GM23248 (cell line): ENCODE results near the gene PTPN20. TPM values are rescaled to one million over a fixed set of nuclear protein-coding genes. Genes with fewer than 3 reads are reported as not detected.

Source experiments
- DNase-seq: peaks from one replicate; pipeline ENCODE4 v3.0.0-alpha.2; 2015
- H2AFZ ChIP-seq: fragments of 200-600 bp; sonication (generic); 2 replicates; pipeline ENCODE4 v1.6.1; 2016; ENCODE audit warnings: antibody characterized with exemption
- H3F3A ChIP-seq: fragments of 200-600 bp; sonication (generic); 2 replicates; pipeline ENCODE4 v1.6.1; 2016; ENCODE audit warnings: mild to moderate bottlenecking, antibody characterized with exemption, mixed run types; ENCODE audit not compliant: insufficient read depth
- H3K27ac ChIP-seq: fragments of 200-600 bp; sonication (generic); 2 replicates; pipeline ENCODE4 v1.5.1; 2016; ENCODE audit warnings: mild to moderate bottlenecking
- H3K27me3 ChIP-seq: fragments of 200-600 bp; sonication (generic); replicated peaks from 2 replicates; pipeline ENCODE4 v1.6.1; 2016; ENCODE audit warnings: mild to moderate bottlenecking; ENCODE audit not compliant: insufficient read depth
- H3K36me3 ChIP-seq: fragments of 200-600 bp; sonication (generic); 2 replicates; pipeline ENCODE4 v1.6.1; 2016; ENCODE audit warnings: low read depth, mild to moderate bottlenecking
- H3K4me1 ChIP-seq: fragments of 200-600 bp; sonication (generic); 2 replicates; pipeline ENCODE4 v1.6.1; 2016; ENCODE audit warnings: mild to moderate bottlenecking; ENCODE audit not compliant: insufficient read depth
- H3K4me2 ChIP-seq: fragments of 200-600 bp; sonication (generic); one replicate; pipeline ENCODE4 v1.6.1; 2016; ENCODE audit warnings: mild to moderate bottlenecking; ENCODE audit not compliant: unreplicated experiment
- H3K4me3 ChIP-seq: fragments of 200-600 bp; sonication (generic); 2 replicates; pipeline ENCODE4 v1.5.1; 2016; ENCODE audit warnings: mild to moderate bottlenecking
- H3K79me2 ChIP-seq: fragments of 200-600 bp; sonication (generic); 2 replicates; pipeline ENCODE4 v1.6.1; 2016; ENCODE audit warnings: mild to moderate bottlenecking; ENCODE audit not compliant: insufficient read depth
- H3K9ac ChIP-seq: fragments of 200-600 bp; sonication (generic); 2 replicates; pipeline ENCODE4 v1.6.1; 2016; ENCODE audit warnings: mild to moderate bottlenecking
- H3K9me2 ChIP-seq: fragments of 200-600 bp; sonication (generic); 2 replicates; pipeline ENCODE4 v1.6.1; 2016; ENCODE audit warnings: mixed run types, mild to moderate bottlenecking, moderate library complexity; ENCODE audit not compliant: insufficient read depth
- H3K9me3 ChIP-seq: fragments of 200-600 bp; sonication (generic); one replicate; pipeline ENCODE4 v1.6.1; 2017; ENCODE audit warnings: low read depth
- H4K20me1 ChIP-seq: fragments of 200-600 bp; sonication (generic); 2 replicates; pipeline ENCODE4 v1.6.0; 2016; ENCODE audit not compliant: insufficient read depth
- EZH2 ChIP-seq: fragments of 200-600 bp; sonication (generic); IDR thresholded peaks from 2 replicates; pipeline ENCODE4 v1.6.1; 2018; ENCODE audit warnings: antibody characterized with exemption, mild to moderate bottlenecking; ENCODE audit not compliant: insufficient read depth, poor library complexity, severe bottlenecking
- EZH2phosphoT487 ChIP-seq: fragments of 200-600 bp; sonication (generic); IDR thresholded peaks from 2 replicates; pipeline ENCODE4 v1.6.1; 2018; ENCODE audit warnings: antibody characterized with exemption, moderate library complexity, mild to moderate bottlenecking, low read depth; ENCODE audit not compliant: insufficient read depth
- WGBS, 2 experiments: methylation state at CpG; one replicate each; pipeline ENCODE4 v1.1.6; 2015 to 2017; ENCODE audit warnings: low lambda C conversion rate in 2 of 2, low coverage in 1 of 2; ENCODE audit errors: missing lambda C conversion rate in 2 of 2; 5-methylcytosine and 5-hydroxymethylcytosine counted together
- in situ Hi-C: fragments of 300-500 bp; cut with MboI; formaldehyde crosslinking; loops from 2 replicates; pipeline ENCODE4 v1.15.0; 2020
- polyA plus RNA-seq: library from polyadenylated mRNA; unstranded; fragments of >200 nt; fragmentation: Nextera tagmentation; extraction: Ambion mirVana; gene quantifications from 2 replicates; pipeline ENCODE4 v1.2.1, GENCODE V29; 2016
- total RNA-seq: library from RNA; depleted of rRNA; stranded (reverse); fragments of >200 nt; shearing (Covaris generic); gene quantifications from 2 replicates; pipeline ENCODE4 v1.2.3, GENCODE V29; 2014

Gene PTPN20
- total and polyA plus RNA-seq, 2 experiments from 2014 or later, result 0.15 to 0.22 TPM

GRCh38 chr10:47034441-47035051, 123.3 kb downstream of the PTPN20 start:
- Histone ChIP-seq H3K9ac (no peak overlapping the region), H3K9me2 (no peaks in the 10 kb centered on the region), H3K27me3 (no peaks in the 10 kb centered on the region), H3K9me3 (no peaks in the 10 kb centered on the region), H3F3A (no peaks in the 10 kb centered on the region), H3K4me1 (peaks cover 11% of the 10 kb centered on the region), H4K20me1 (no peaks in the 10 kb centered on the region), H3K27ac (no peak overlapping the region), H2AFZ (no peak overlapping the region), H3K4me2 (no peak overlapping the region), H3K36me3 (no peaks in the 10 kb centered on the region), H3K79me2 (no peaks in the 10 kb centered on the region), H3K4me3 (no peak overlapping the region)
- no peak for TF ChIP-seq EZH2phosphoT487
- TF ChIP-seq EZH2, result no peak
- 47% methylated on average over 9 of the region's 9 CpGs for WGBS, 2 experiments
- in situ Hi-C loops, result no loop called here
- no peak for DNase-seq

GRCh38 chr10:47035171-47035818, 124.1 kb downstream of the PTPN20 start:
- 77% methylated on average over 7 of the region's 7 CpGs for WGBS, 2 experiments
- no peak for DNase-seq
- peaks cover 11% of the 10 kb centered on the region for H3K4me1 ChIP-seq
- no peaks in the 10 kb centered on the region for H3K27me3 ChIP-seq
- H3K27ac ChIP-seq, result no peak overlapping the region
- no peaks in the 10 kb centered on the region for H3K9me2 ChIP-seq
- H3K4me3 ChIP-seq, result no peak overlapping the region
- no peak overlapping the region for H3K9ac ChIP-seq
- no peaks in the 10 kb centered on the region for H3K36me3 ChIP-seq
- H2AFZ ChIP-seq, result no peak overlapping the region
- TF ChIP-seq EZH2phosphoT487 (no peak), EZH2 (no peak)
- no peaks in the 10 kb centered on the region for H3F3A ChIP-seq
- no peaks in the 10 kb centered on the region for H3K79me2 ChIP-seq
- no peaks in the 10 kb centered on the region for H4K20me1 ChIP-seq
- H3K9me3 ChIP-seq, result no peaks in the 10 kb centered on the region
- in situ Hi-C loops, result no loop called here
- no peak overlapping the region for H3K4me2 ChIP-seq

- Histone ChIP-seq H4K20me1 (no peaks in the 10 kb centered on the region), H3K27me3 (no peaks in the 10 kb centered on the region), H3K9me3 (no peaks in the 10 kb centered on the region), H2AFZ (no peak overlapping the region), H3K4me3 (no peak overlapping the region), H3K27ac (no peak overlapping the region), H3K9me2 (no peaks in the 10 kb centered on the region), H3K9ac (no peak overlapping the region), H3K79me2 (no peaks in the 10 kb centered on the region), H3K36me3 (no peaks in the 10 kb centered on the region), H3K4me2 (no peak overlapping the region), H3F3A (no peaks in the 10 kb centered on the region), H3K4me1 (peaks cover 10% of the 10 kb centered on the region)
- TF ChIP-seq EZH2phosphoT487 (no peak), EZH2 (no peak)
- DNase-seq, result no peak
- in situ Hi-C loops, result no loop called here
- 57 to 67% methylated on average over 4 of the region's 4 CpGs for WGBS, 2 experiments
Observed at GRCh38 chr10:47035819-47036337, 124.7 kb downstream of the PTPN20 start.

GRCh38 chr10:47036771-47037170, 125.5 kb downstream of the PTPN20 start:
- H3K4me2 ChIP-seq, result no peak overlapping the region
- H3K9me2 ChIP-seq, result no peaks in the 10 kb centered on the region
- peaks cover 6% of the 10 kb centered on the region; the same call in 1 of the 2 replicates for H3F3A ChIP-seq
- H3K27ac ChIP-seq, result no peak overlapping the region
- no peak overlapping the region for H3K4me3 ChIP-seq
- H3K4me1 ChIP-seq, result peaks cover 13% of the 10 kb centered on the region
- H3K27me3 ChIP-seq, result no peaks in the 10 kb centered on the region
- no peaks in the 10 kb centered on the region for H4K20me1 ChIP-seq
- H2AFZ ChIP-seq, result no peak overlapping the region
- H3K9me3 ChIP-seq, result no peaks in the 10 kb centered on the region
- in situ Hi-C loops, result no loop called here
- H3K9ac ChIP-seq, result no peak overlapping the region
- no peaks in the 10 kb centered on the region for H3K36me3 ChIP-seq
- DNase-seq, result no peak
- no peaks in the 10 kb centered on the region for H3K79me2 ChIP-seq
- WGBS, 2 experiments, result 45 to 61% methylated on average over 7 of the region's 7 CpGs
- TF ChIP-seq EZH2phosphoT487 (no peak), EZH2 (no peak)
